ENCODE results near the gene S100A9.

Gene S100A9

DNA sequence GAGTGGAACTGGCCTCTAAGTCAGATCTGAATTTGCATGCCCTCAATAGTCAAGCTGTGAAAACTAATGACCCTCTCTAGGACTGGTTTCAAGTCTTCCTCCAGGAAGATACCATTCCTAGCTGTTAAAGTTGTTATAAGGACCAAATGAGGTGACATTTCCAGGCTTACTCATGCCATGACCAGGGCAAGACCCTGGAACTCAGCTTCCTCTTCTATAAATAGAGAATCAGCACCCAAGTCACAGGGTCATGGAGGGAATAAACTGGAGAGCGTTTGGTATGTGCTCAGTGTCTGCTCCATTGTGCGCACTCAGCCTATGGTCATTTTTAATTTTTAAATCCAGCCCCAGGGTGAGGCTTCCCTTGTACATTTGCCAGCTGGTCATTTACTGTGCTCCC lies 2.5 kb downstream of the S100A9 start:
- no peak overlapping the region for H3K27ac ChIP-seq (ENCODE audit: low read depth in 2 of 2, low read length in 2 of 2)
- no peaks in the 10 kb centered on the region for H3K27me3 ChIP-seq (ENCODE audit: control insufficient read depth in 2 of 2, insufficient read depth in 2 of 2, low read length in 2 of 2)
- no peaks in the 10 kb centered on the region for H3K36me3 ChIP-seq (ENCODE audit: control insufficient read depth in 2 of 2, insufficient read depth in 2 of 2, low read length in 2 of 2)
- no peaks in the 10 kb centered on the region for H3K9me3 ChIP-seq (ENCODE audit: control insufficient read depth in 2 of 2, low read length in 2 of 2)
- no peak overlapping the region for H3K9ac ChIP-seq (ENCODE audit: low read depth in 1 of 2, low read length in 2 of 2)
- peaks cover 0 to 8% of the 10 kb centered on the region in 2 donors for H3K4me1 ChIP-seq (ENCODE audit: control insufficient read depth in 2 of 2, insufficient read depth in 2 of 2, low read length in 2 of 2)
- no peak overlapping the region for H3K4me3 ChIP-seq (ENCODE audit: low read length in 2 of 2)

DNA sequence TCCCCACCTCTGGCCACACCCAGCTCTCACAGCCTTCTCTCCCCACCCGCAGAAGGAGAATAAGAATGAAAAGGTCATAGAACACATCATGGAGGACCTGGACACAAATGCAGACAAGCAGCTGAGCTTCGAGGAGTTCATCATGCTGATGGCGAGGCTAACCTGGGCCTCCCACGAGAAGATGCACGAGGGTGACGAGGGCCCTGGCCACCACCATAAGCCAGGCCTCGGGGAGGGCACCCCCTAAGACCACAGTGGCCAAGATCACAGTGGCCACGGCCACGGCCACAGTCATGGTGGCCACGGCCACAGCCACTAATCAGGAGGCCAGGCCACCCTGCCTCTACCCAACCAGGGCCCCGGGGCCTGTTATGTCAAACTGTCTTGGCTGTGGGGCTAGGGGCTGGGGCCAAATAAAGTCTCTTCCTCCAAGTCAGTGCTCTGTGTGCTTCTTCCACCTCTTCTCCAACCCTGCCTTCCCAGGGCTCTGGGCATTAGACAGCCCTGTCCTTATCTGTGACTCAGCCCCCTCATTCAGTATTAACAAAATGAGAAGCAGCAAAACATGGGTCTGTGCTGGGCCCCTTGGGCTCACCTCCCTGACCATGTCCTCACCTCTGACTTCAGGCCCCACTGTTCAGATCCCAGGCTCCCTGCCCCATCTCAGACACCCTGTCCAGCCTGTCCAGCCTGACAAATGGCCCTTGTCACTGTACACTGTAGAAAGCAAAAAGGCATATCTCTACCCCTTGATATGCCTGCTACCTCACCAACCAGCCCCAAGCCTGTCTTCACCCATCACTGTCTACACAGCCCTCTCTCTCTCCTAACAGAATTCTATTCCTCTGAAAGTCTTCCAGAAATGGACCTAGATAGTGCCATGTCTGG lies 3.2 kb downstream of the S100A9 start:
- H3K9me3 ChIP-seq (ENCODE audit: control insufficient read depth in 2 of 2, low read length in 2 of 2): no peaks in the 10 kb centered on the region
- H3K36me3 ChIP-seq (ENCODE audit: control insufficient read depth in 2 of 2, insufficient read depth in 2 of 2, low read length in 2 of 2): no peaks in the 10 kb centered on the region
- H3K4me3 ChIP-seq (ENCODE audit: low read length in 2 of 2): no peak overlapping the region
- H3K4me1 ChIP-seq (ENCODE audit: control insufficient read depth in 2 of 2, insufficient read depth in 2 of 2, low read length in 2 of 2): peaks cover 0 to 8% of the 10 kb centered on the region in 2 donors
- H3K27ac ChIP-seq (ENCODE audit: low read depth in 2 of 2, low read length in 2 of 2): no peak overlapping the region
- no peak overlapping the region for H3K9ac ChIP-seq (ENCODE audit: low read depth in 1 of 2, low read length in 2 of 2)
- no peaks in the 10 kb centered on the region for H3K27me3 ChIP-seq (ENCODE audit: control insufficient read depth in 2 of 2, insufficient read depth in 2 of 2, low read length in 2 of 2)

DNA sequence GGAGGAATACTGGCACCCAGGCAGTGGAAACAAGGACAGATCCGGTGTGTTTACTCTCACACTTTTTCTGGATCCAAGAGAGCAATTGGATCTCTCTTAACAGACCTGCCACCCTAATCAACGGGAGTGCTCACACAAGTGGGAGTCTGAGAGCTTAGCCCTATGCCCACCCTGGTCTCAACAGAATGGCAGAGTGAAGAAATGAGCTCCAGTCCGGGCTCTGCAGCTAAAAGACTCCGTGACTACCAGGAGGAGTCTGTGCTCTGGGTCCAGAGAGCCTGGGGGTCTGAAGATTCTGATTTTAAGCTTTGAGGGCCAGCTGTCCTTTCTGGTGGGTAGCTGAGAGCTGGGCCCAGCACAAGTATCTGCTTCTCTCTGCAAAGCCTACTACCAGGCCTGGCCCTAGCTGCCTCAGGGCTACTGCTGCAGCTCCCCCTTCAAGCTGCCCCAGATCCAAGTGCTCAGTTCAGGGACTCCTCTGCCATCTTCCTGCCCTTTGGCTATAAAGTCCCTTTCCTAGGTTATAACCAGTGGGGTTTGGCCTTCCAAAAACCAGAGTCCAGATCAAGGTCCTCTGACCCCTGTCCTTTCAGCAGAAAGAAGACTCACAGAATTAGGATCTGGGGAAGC lies 3.9 kb downstream of the S100A9 start:
- Histone ChIP-seq H3K36me3 (ENCODE audit: control insufficient read depth in 2 of 2, insufficient read depth in 2 of 2, low read length in 2 of 2) (no peaks in the 10 kb centered on the region), H3K27ac (ENCODE audit: low read depth in 2 of 2, low read length in 2 of 2) (no peak overlapping the region), H3K4me1 (ENCODE audit: control insufficient read depth in 2 of 2, insufficient read depth in 2 of 2, low read length in 2 of 2) (peaks cover 0 to 8% of the 10 kb centered on the region in 2 donors)

DNA sequence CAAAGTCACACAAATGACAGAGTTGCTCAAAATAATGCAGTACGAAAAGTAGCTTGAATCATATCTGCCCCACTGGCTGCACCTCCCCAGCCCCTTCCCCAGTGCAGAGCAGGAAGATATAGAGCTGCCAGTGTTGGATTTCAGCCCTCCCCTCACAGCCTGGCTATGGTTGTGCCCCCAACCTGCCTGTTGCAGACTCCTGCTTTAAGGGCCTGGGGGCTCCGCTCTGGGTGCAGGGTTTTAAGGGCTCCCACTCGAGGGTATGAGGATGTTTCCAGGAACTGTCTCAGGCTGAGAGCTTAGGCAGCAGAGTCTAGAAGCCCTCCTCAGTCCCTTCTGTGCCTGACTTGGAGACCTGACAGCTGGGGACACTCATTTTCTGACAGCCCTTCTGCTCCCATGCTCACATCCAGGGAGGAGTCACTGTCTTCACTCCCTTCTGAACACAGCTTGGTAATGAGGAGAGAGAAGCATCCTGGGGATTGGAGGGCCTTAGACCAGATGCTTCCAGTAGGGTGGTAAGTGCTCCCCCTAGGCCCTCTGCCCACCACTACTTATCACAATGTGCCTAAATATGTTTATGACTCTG lies 4.6 kb downstream of the S100A9 start:
- Histone ChIP-seq H3K27ac (ENCODE audit: low read depth in 2 of 2, low read length in 2 of 2) (no peak overlapping the region), H3K4me1 (ENCODE audit: control insufficient read depth in 2 of 2, insufficient read depth in 2 of 2, low read length in 2 of 2) (peaks cover 0 to 8% of the 10 kb centered on the region in 2 donors), H3K27me3 (ENCODE audit: control insufficient read depth in 2 of 2, insufficient read depth in 2 of 2, low read length in 2 of 2) (no peaks in the 10 kb centered on the region), H3K9me3 (ENCODE audit: control insufficient read depth in 2 of 2, low read length in 2 of 2) (no peaks in the 10 kb centered on the region), H3K4me3 (ENCODE audit: low read length in 2 of 2) (no peak overlapping the region), H3K36me3 (ENCODE audit: control insufficient read depth in 2 of 2, insufficient read depth in 2 of 2, low read length in 2 of 2) (no peaks in the 10 kb centered on the region), H3K9ac (ENCODE audit: low read depth in 1 of 2, low read length in 2 of 2) (no peak overlapping the region)

More for the DNA sequence above, 3.9 kb downstream of the S100A9 start:
- no peak overlapping the region for H3K4me3 ChIP-seq (ENCODE audit: low read length in 2 of 2)
- H3K9ac ChIP-seq (ENCODE audit: low read depth in 1 of 2, low read length in 2 of 2): no peak overlapping the region
- no peaks in the 10 kb centered on the region for H3K9me3 ChIP-seq (ENCODE audit: control insufficient read depth in 2 of 2, low read length in 2 of 2)
- no peaks in the 10 kb centered on the region for H3K27me3 ChIP-seq (ENCODE audit: control insufficient read depth in 2 of 2, insufficient read depth in 2 of 2, low read length in 2 of 2)

- no peaks in the 10 kb centered on the region for H3K9me3 ChIP-seq (ENCODE audit: control insufficient read depth in 2 of 2, low read length in 2 of 2)
- H3K27ac ChIP-seq (ENCODE audit: low read depth in 2 of 2, low read length in 2 of 2): no peak overlapping the region
- H3K27me3 ChIP-seq (ENCODE audit: control insufficient read depth in 2 of 2, insufficient read depth in 2 of 2, low read length in 2 of 2): no peaks in the 10 kb centered on the region
- no peaks in the 10 kb centered on the region for H3K36me3 ChIP-seq (ENCODE audit: control insufficient read depth in 2 of 2, insufficient read depth in 2 of 2, low read length in 2 of 2)
- H3K9ac ChIP-seq (ENCODE audit: low read depth in 1 of 2, low read length in 2 of 2): no peak overlapping the region
- H3K4me3 ChIP-seq (ENCODE audit: low read length in 2 of 2): no peak overlapping the region
- peaks cover 0 to 6% of the 10 kb centered on the region in 2 donors for H3K4me1 ChIP-seq (ENCODE audit: control insufficient read depth in 2 of 2, insufficient read depth in 2 of 2, low read length in 2 of 2)
Observed at GRCh38 chr1:153363641-153364040, 6.0 kb downstream of the S100A9 start.

DNA sequence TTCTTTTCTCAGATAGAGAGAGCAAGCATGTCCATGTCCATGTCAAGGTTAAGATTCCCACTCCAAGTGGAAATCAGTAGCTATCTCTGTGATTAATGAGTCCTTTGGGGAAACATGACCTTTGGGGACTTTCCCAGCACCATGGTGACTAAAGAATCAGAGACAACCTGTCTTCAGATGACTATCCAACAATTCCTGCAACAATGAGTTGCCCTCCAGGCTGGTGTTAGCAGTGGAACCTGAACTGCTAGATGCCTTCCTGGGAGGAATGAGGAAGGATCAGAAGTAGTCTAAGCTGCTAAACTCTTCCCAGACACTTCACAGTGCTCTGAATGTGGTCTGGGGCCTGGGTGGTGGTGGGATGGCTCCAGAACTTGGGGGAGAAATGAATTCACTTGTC lies 6.5 kb downstream of the S100A9 start:
- Histone ChIP-seq H3K9ac (ENCODE audit: low read depth in 1 of 2, low read length in 2 of 2) (no peak overlapping the region), H3K4me1 (ENCODE audit: control insufficient read depth in 2 of 2, insufficient read depth in 2 of 2, low read length in 2 of 2) (peaks cover 0 to 6% of the 10 kb centered on the region in 2 donors), H3K4me3 (ENCODE audit: low read length in 2 of 2) (no peak overlapping the region), H3K27me3 (ENCODE audit: control insufficient read depth in 2 of 2, insufficient read depth in 2 of 2, low read length in 2 of 2) (no peaks in the 10 kb centered on the region), H3K27ac (ENCODE audit: low read depth in 2 of 2, low read length in 2 of 2) (no peak overlapping the region), H3K9me3 (ENCODE audit: control insufficient read depth in 2 of 2, low read length in 2 of 2) (no peaks in the 10 kb centered on the region), H3K36me3 (ENCODE audit: control insufficient read depth in 2 of 2, insufficient read depth in 2 of 2, low read length in 2 of 2) (no peaks in the 10 kb centered on the region)

DNA sequence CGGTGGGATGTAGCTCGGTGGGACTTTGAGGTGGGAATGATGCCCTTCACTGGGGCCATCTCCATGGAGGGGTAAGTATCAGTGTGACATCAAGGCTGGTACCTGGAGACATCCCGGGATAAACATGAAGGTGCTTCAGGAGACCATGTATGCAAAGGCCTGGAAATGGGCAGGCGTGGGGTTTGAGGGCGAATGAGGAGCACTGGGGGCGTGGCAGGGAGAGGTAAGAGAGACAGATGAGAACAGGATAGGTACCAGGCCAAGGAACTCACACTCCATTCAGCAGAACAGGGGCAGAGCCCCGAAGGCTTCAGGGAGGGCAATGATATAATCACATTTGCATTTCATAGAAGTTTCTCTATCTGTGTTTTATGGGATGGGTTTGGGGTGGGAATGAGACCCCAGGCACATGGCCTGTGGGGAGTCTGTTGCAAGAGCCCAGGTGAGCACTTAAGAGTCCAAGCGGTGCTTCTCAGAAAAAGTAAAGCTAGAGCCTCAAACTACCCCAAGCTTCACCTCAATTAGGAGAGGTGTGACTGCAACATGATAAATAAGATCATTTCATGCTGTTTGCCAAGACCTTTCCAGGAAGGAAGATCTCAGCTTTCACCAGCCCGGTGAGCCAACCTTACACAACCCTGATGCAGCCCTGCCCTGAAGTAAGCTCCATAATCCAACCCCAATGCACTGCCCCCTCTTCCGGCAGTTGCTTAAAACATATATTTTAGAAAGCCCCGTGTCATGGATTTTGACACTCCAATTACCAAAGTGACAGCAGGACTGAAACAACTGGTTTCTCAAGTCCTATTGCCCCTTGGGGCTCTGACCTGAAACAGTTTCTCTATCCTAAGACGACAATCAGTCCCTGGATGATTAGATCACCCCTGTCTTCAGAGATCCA lies 7.4 kb downstream of the S100A9 start:
- Histone ChIP-seq H3K36me3 (ENCODE audit: control insufficient read depth in 2 of 2, insufficient read depth in 2 of 2, low read length in 2 of 2) (no peaks in the 10 kb centered on the region), H3K27me3 (ENCODE audit: control insufficient read depth in 2 of 2, insufficient read depth in 2 of 2, low read length in 2 of 2) (no peaks in the 10 kb centered on the region), H3K9ac (ENCODE audit: low read depth in 1 of 2, low read length in 2 of 2) (no peak overlapping the region), H3K27ac (ENCODE audit: low read depth in 2 of 2, low read length in 2 of 2) (no peak overlapping the region), H3K4me3 (ENCODE audit: low read length in 2 of 2) (no peak overlapping the region), H3K9me3 (ENCODE audit: control insufficient read depth in 2 of 2, low read length in 2 of 2) (no peaks in the 10 kb centered on the region), H3K4me1 (ENCODE audit: control insufficient read depth in 2 of 2, insufficient read depth in 2 of 2, low read length in 2 of 2) (peaks cover 0 to 5% of the 10 kb centered on the region in 2 donors)

GRCh38 chr1:153365696-153366095 lies 8.0 kb downstream of the S100A9 start:
- Histone ChIP-seq H3K4me3 (ENCODE audit: low read length in 2 of 2) (no peak overlapping the region), H3K27me3 (ENCODE audit: control insufficient read depth in 2 of 2, insufficient read depth in 2 of 2, low read length in 2 of 2) (no peaks in the 10 kb centered on the region), H3K27ac (ENCODE audit: low read depth in 2 of 2, low read length in 2 of 2) (no peak overlapping the region), H3K9me3 (ENCODE audit: control insufficient read depth in 2 of 2, low read length in 2 of 2) (no peaks in the 10 kb centered on the region), H3K4me1 (ENCODE audit: control insufficient read depth in 2 of 2, insufficient read depth in 2 of 2, low read length in 2 of 2) (no peaks in the 10 kb centered on the region), H3K9ac (ENCODE audit: low read depth in 1 of 2, low read length in 2 of 2) (no peak overlapping the region), H3K36me3 (ENCODE audit: control insufficient read depth in 2 of 2, insufficient read depth in 2 of 2, low read length in 2 of 2) (no peaks in the 10 kb centered on the region)

DNA sequence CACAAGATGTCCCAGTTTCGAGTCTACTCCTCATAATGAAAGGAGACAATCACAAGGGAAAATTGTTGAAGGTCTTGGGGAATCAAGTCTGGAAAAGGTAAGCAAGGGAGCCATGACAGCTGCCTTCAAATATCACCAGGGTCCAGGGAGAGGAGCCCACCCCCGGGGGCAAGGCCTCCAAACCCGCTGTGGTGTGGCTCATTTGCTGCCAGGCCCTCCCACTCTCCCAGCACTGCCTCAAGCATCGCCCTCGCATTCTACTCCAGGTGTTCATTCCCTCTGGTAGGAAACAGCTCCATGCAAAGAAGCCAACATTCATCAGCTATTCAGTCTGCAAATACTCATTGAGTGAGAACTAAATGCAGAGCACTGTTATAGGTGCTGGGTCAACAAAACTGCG lies 8.6 kb downstream of the S100A9 start:
- no peak overlapping the region for H3K27ac ChIP-seq (ENCODE audit: low read depth in 2 of 2, low read length in 2 of 2)
- H3K4me3 ChIP-seq (ENCODE audit: low read length in 2 of 2): no peak overlapping the region
- no peak overlapping the region for H3K9ac ChIP-seq (ENCODE audit: low read depth in 1 of 2, low read length in 2 of 2)
- H3K36me3 ChIP-seq (ENCODE audit: control insufficient read depth in 2 of 2, insufficient read depth in 2 of 2, low read length in 2 of 2): no peaks in the 10 kb centered on the region
- no peaks in the 10 kb centered on the region for H3K4me1 ChIP-seq (ENCODE audit: control insufficient read depth in 2 of 2, insufficient read depth in 2 of 2, low read length in 2 of 2)
- no peaks in the 10 kb centered on the region for H3K9me3 ChIP-seq (ENCODE audit: control insufficient read depth in 2 of 2, low read length in 2 of 2)
- H3K27me3 ChIP-seq (ENCODE audit: control insufficient read depth in 2 of 2, insufficient read depth in 2 of 2, low read length in 2 of 2): no peaks in the 10 kb centered on the region
